GM21786 (cell line): ENCODE results near the gene SUB1.
"Not testable (repeated sequence)": the region's sequence is repeated elsewhere in the genome, so short reads cannot be mapped to it uniquely, and the experiment has no call there.

Experiments
- ATAC-seq: cut with Tn5 transposase; IDR thresholded peaks from one replicate; pipeline ENCODE4 v1.9.1; 2021; ENCODE audit not compliant: unreplicated experiment

SUB1 gene

DNA sequence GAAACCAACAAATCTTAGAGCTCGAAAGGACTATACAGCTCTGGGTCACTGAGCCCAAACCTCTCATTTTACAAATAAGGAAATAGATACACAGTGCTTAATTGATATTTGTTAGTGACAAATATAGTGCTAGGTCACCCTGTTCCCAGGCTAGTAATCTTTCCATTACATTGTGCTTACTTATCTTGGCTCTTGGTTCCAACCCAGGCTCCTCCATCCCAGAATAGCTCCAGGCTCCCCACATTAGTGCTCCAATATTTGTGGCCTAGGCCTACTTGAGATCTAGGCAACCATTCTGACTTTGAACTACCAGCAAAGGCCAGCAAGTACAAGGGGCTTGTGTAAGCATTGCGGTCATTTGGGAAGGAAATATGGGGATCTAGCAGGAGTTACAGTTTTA is 21.7 kb upstream of the SUB1 start:
- ATAC-seq: no peak

- no peak for ATAC-seq
Measured at GRCh38 chr5:32565145-32565544, 20.2 kb upstream of the SUB1 start.

- ATAC-seq: no peak
Measured at GRCh38 chr5:32566319-32567111, 18.8 kb upstream of the SUB1 start.

GRCh38 chr5:32571128-32571527 is 14.2 kb upstream of the SUB1 start:
- ATAC-seq: no peak

GRCh38 chr5:32572778-32573480 is 12.4 kb upstream of the SUB1 start:
- peak; percentile 91 for ATAC-seq

DNA sequence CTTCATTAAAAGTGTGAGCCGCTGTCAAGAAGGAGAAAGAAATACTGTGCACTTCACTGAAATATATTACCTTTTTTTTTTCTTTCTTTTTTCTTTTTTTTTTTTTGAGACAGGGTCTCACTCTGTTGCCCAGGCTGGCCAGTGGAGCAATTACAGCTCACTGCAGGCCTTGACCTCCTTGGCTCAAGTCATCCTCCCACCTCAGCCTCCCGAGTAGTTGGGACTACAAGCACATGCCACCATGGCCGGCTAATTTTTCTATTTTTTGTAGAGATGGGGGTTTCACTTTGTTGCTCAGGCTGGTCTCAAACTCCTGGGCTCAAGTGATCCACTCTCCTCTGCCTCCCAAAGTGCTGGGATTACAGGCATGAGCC is 11.9 kb upstream of the SUB1 start:
- ATAC-seq: not testable (repeated sequence)

- no peak for ATAC-seq
Measured at GRCh38 chr5:32574540-32575175, 10.7 kb upstream of the SUB1 start.

DNA sequence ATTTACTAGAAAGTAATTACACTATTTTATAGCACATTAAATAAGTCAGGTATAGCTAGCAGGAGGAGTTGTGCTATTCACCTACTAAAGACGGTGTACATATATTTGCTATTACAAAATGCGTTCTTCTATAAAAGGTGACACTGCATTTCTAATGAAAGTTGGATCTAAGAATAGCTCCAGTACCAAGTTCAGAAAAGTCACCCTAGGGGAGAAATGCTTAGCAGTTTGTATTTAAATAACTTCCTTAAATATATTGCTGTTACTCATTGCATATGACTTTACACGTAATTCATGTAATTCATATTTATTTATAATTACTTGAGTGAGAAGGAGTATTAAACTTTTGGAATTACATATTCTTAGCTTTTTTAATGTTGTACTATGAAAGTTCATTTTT is 7.0 kb upstream of the SUB1 start:
- no peak for ATAC-seq

- ATAC-seq: no peak
Measured at GRCh38 chr5:32578764-32579163, 6.6 kb upstream of the SUB1 start.

GRCh38 chr5:32581010-32581785 is 4.2 kb upstream of the SUB1 start:
- no peak for ATAC-seq

DNA sequence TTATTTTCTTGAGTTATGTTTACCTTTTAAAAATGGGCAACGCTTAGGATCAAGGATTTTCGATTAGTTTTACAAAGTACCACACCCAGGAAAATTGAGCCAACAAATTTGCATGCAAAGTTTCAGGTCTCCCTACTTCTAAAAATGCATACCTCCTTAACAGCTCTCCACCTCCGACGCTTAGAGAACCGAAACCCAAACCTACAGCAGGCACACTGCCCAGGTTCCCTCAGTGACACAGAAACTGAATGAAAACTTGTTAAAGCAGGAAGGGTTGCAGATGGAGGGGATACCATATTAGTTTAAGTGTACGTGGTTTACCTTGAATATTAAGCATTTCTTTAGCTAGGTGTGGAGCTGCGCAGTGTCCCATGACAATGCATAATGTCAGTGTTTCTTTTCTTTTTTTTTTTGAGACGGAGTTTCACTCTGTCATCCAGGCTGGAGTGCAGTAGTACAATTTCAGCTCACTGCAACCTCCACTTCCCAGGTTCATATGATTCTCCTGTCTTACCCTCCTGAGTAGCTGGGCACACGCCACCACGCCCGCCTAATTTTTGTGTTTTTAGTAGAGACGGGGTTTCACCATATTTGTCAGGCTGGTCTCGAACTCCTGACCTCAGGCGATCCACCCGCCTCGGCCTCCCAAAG is 1.6 kb upstream of the SUB1 start:
- ATAC-seq: peak; percentile 79

GRCh38 chr5:32584646-32585045 is 711 bp upstream of the SUB1 start:
- ATAC-seq: no peak

GRCh38 chr5:32585122-32585445 is 273 bp upstream of the SUB1 start:
- no peak for ATAC-seq

DNA sequence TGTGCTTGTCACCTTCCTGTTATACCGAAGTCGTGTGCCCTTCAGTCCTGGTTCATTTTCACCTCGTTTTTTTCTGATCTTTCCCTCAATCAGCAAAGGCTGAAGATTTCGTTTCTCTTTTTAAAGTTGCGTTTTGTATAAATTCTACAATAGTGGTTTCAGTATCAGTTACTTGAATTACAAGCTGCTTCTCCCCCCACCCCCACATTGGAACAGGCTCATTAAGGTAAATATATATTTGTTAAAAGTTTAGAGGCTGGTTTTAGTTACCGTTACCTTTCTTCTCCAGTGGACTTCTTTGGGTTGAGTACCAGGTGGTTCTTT is 881 bp downstream of the SUB1 start:
- peak; percentile 8 for ATAC-seq

GRCh38 chr5:32587067-32587551 is 1.8 kb downstream of the SUB1 start:
- ATAC-seq: no peak

- no peak for ATAC-seq
Measured at GRCh38 chr5:32589416-32589815, 4.1 kb downstream of the SUB1 start.

DNA sequence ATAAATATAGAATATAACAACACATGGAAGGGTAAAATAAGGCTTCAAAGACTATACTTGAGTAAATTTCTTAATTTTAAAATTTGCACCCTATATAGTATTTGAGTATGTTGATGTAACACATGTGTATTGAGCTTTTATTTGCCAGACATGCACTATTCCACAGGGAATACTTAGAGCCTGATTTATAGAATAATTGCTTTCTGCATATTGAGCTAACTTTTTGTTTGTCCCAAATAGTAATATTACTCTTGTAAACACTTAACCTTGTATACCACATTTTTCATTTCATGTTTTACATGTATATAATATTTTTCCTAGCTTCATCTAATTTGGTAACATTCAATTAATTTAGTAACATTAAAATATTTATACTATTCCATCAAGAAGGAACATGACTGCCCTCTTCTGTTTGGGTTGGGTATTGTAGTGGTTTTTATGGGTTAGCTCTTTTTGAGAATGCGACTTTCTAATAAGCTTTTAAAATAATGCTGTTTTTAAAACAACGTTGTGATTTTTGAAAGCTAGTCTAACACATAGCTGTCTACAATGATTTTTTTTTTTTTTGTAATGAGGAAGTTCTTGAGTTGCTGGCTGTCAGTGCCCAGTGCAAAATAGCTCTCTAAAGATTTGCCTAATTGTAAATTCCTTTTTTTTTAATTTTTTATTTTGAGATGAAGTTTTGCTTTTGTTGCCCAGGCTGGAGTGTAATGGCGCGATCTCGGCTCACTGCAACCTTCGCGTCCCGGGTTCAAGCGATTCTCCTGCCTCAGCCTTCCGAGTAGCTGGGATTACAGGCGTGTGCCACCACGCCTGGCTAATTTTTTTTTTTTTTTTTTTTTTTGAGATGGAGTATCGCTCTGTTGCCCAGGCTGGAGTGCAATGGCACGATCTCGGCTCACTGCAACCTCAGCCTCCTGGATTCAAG is 4.8 kb downstream of the SUB1 start:
- ATAC-seq: no peak

GRCh38 chr5:32595118-32595517 is 9.8 kb downstream of the SUB1 start:
- ATAC-seq: no peak

DNA sequence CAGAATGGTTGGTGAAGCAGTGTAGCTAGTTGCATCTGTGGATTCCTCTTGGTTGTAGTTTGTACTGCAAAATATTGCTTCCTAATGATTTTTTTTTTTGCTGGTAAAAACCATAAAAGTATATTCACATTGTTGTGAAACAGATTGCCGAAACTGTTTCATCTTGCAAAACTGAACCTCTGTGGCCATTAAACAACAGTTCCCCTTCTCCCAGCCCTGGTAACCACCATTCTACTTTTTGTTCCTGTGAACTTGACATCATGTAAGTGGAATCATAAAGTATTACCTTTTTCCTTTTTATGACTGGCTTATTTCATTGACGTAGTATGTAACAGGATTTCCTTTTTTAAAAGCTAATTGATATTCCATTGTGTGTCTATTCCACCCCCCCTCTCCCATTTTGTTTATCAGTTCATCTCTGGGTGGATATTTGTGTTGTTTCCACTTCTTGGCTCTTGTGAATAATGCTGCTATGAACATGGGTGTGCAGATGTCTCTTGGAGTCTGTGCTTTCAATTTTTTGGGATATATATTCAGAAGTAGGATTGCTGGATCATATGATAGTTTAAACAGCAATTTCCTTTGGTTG is 11.8 kb downstream of the SUB1 start:
- ATAC-seq: no peak
